Astrocyte (in vitro differentiated cells and primary cell): ENCODE measurements around the gene RPL13A. TPM values are rescaled to one million over a fixed set of nuclear protein-coding genes. Genes with fewer than 3 reads are reported as not detected.

ENCODE experiments used
- DNase-seq: peaks from one replicate; pipeline ENCODE4 v3.0.0-alpha.2; 2010; ENCODE audit warnings: low read depth
- FAIRE-seq: peaks from 2 replicates; lab custom pipeline; 2011; peaks lifted over from hg19 to GRCh38; lab: Jason Lieb, UNC
- H2AFZ ChIP-seq: 2 replicates; pipeline ENCODE4 v1.6.0; 2012; ENCODE audit warnings: low read depth, low read length, inconsistent platforms
- H3K27ac ChIP-seq: 2 replicates; pipeline ENCODE4 v1.5.1; 2011; ENCODE audit warnings: low read depth, low read length, inconsistent platforms
- H3K27me3 ChIP-seq: 2 replicates; pipeline ENCODE4 v1.6.0; 2011; ENCODE audit warnings: low read length, inconsistent platforms; ENCODE audit not compliant: insufficient read depth
- H3K36me3 ChIP-seq: 2 replicates; pipeline ENCODE4 v1.5.1; 2011; ENCODE audit warnings: low read length, inconsistent platforms; ENCODE audit not compliant: insufficient read depth
- H3K4me1 ChIP-seq: 2 replicates; pipeline ENCODE4 v1.5.1; 2011; ENCODE audit warnings: low read length, inconsistent platforms; ENCODE audit not compliant: insufficient read depth
- H3K4me2 ChIP-seq: 2 replicates; pipeline ENCODE4 v1.6.0; 2012; ENCODE audit warnings: low read length, inconsistent platforms
- H3K4me3 ChIP-seq: 2 replicates; pipeline ENCODE4 v1.5.1; 2011; ENCODE audit warnings: low read depth, mild to moderate bottlenecking, low read length, inconsistent platforms; ENCODE audit not compliant: insufficient read depth
- H3K79me2 ChIP-seq: 2 replicates; pipeline ENCODE4 v1.6.0; 2012; ENCODE audit warnings: mild to moderate bottlenecking, low read length, inconsistent platforms; ENCODE audit not compliant: insufficient read depth
- H3K9ac ChIP-seq: 2 replicates; pipeline ENCODE4 v1.6.0; 2012; ENCODE audit warnings: mild to moderate bottlenecking, low read length, inconsistent platforms
- H3K9me3 ChIP-seq: 2 replicates; pipeline ENCODE4 v1.5.1; 2012; ENCODE audit warnings: low read depth, mild to moderate bottlenecking, low read length, inconsistent platforms; ENCODE audit not compliant: insufficient read depth
- H4K20me1 ChIP-seq: 2 replicates; pipeline ENCODE4 v1.6.0; 2012; ENCODE audit warnings: low read length, inconsistent platforms; ENCODE audit not compliant: insufficient read depth
- H3K27ac Mint-ChIP-seq: one replicate; pipeline ENCODE4 v1.8.0; 2021; ENCODE audit warnings: mild to moderate bottlenecking, mixed read lengths; ENCODE audit not compliant: unreplicated experiment
- H3K27me3 Mint-ChIP-seq: one replicate; pipeline ENCODE4 v1.8.0; 2021; ENCODE audit warnings: low read depth, mixed read lengths; ENCODE audit not compliant: unreplicated experiment
- H3K36me3 Mint-ChIP-seq: one replicate; pipeline ENCODE4 v1.8.0; 2021; ENCODE audit warnings: low read depth, mixed read lengths; ENCODE audit not compliant: unreplicated experiment
- H3K4me1 Mint-ChIP-seq: one replicate; pipeline ENCODE4 v1.8.0; 2021; ENCODE audit warnings: low read depth, mixed read lengths; ENCODE audit not compliant: unreplicated experiment
- H3K4me3 Mint-ChIP-seq: one replicate; pipeline ENCODE4 v1.8.0; 2021; ENCODE audit warnings: mild to moderate bottlenecking, moderate library complexity, mixed read lengths; ENCODE audit not compliant: unreplicated experiment
- H3K9me3 Mint-ChIP-seq: one replicate; pipeline ENCODE4 v1.8.0; 2021; ENCODE audit warnings: mild to moderate bottlenecking, mixed read lengths; ENCODE audit not compliant: unreplicated experiment
- EZH2 ChIP-seq: IDR thresholded peaks from 2 replicates; pipeline ENCODE4 v1.6.1; 2012; ENCODE audit warnings: mild to moderate bottlenecking, low read length, inconsistent platforms; ENCODE audit not compliant: insufficient read depth
- total RNA-seq: library from RNA; stranded (reverse); gene quantifications from 2 replicates; pipeline ENCODE4 v1.2.1, GENCODE V29; 2021
- TF ChIP-seq, protein P1 (sequence below): IDR thresholded peaks from 2 replicates; pipeline ENCODE4 v1.5.1; 2011; ENCODE audit warnings: low read depth, mild to moderate bottlenecking, inconsistent platforms, low read length, moderate library complexity; ENCODE audit not compliant: insufficient read depth

The RPL13A gene
- total RNA-seq, 1 donor from 2014 or later: 2,119 TPM

- Mint-ChIP-seq H3K4me1 (peaks cover 25% of the 10 kb centered on the region), H3K27me3 (no peaks in the 10 kb centered on the region), H3K36me3 (peaks cover 37% of the 10 kb centered on the region), H3K4me3 (peak overlapping the region; percentile 67), H3K9me3 (no peaks in the 10 kb centered on the region), H3K27ac (peak overlapping the region; percentile 41)
- no peak for DNase-seq
- Histone ChIP-seq H3K27me3 (no peaks in the 10 kb centered on the region), H3K36me3 (peaks cover 36% of the 10 kb centered on the region), H3K4me3 (no peak overlapping the region), H3K4me1 (peaks cover 14% of the 10 kb centered on the region), H3K27ac (no peak overlapping the region), H4K20me1 (peaks cover 57% of the 10 kb centered on the region), H3K9me3 (no peaks in the 10 kb centered on the region), H3K79me2 (peaks cover 47% of the 10 kb centered on the region), H3K9ac (no peak overlapping the region), H3K4me2 (no peak overlapping the region), H2AFZ (no peak overlapping the region)
- FAIRE-seq: no peak
- TF ChIP-seq EZH2: no peak
- TF ChIP-seq, protein P1, sequence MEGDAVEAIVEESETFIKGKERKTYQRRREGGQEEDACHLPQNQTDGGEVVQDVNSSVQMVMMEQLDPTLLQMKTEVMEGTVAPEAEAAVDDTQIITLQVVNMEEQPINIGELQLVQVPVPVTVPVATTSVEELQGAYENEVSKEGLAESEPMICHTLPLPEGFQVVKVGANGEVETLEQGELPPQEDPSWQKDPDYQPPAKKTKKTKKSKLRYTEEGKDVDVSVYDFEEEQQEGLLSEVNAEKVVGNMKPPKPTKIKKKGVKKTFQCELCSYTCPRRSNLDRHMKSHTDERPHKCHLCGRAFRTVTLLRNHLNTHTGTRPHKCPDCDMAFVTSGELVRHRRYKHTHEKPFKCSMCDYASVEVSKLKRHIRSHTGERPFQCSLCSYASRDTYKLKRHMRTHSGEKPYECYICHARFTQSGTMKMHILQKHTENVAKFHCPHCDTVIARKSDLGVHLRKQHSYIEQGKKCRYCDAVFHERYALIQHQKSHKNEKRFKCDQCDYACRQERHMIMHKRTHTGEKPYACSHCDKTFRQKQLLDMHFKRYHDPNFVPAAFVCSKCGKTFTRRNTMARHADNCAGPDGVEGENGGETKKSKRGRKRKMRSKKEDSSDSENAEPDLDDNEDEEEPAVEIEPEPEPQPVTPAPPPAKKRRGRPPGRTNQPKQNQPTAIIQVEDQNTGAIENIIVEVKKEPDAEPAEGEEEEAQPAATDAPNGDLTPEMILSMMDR: no peak
These were observed 4.6 kb downstream of the RPL13A start for GRCh38 chr19:49491804-49492572.

- peak overlapping the region; percentile 38 for H3K27ac Mint-ChIP-seq
- Histone ChIP-seq H3K27me3 (no peaks in the 10 kb centered on the region), H3K79me2 (peaks cover 51% of the 10 kb centered on the region), H3K9ac (no peak overlapping the region), H3K4me3 (no peak overlapping the region), H2AFZ (no peak overlapping the region), H3K4me1 (peaks cover 19% of the 10 kb centered on the region), H3K4me2 (no peak overlapping the region), H3K9me3 (no peaks in the 10 kb centered on the region), H4K20me1 (peaks cover 62% of the 10 kb centered on the region), H3K27ac (no peak overlapping the region), H3K36me3 (peaks cover 41% of the 10 kb centered on the region)
- no peak overlapping the region for H3K4me3 Mint-ChIP-seq
- H3K4me1 Mint-ChIP-seq: peaks cover 31% of the 10 kb centered on the region
- FAIRE-seq: no peak
- no peaks in the 10 kb centered on the region for H3K9me3 Mint-ChIP-seq
- TF ChIP-seq, protein P1: no peak
- no peak for TF ChIP-seq EZH2
- no peaks in the 10 kb centered on the region for H3K27me3 Mint-ChIP-seq
- H3K36me3 Mint-ChIP-seq: peaks cover 39% of the 10 kb centered on the region
- no peak for DNase-seq
These were observed 5.4 kb downstream of the RPL13A start for GRCh38 chr19:49492573-49493405.
